HepG2 (cell line): ENCODE results near the gene GRIN2D. TPM values are rescaled to one million over a fixed set of nuclear protein-coding genes. Genes with fewer than 3 reads are reported as not detected.

ENCODE experiments used
- ARID2 ChIP-seq: sonication (generic); formaldehyde crosslinking; IDR thresholded peaks from 2 replicates; pipeline ENCODE4 v1.8.1; 2022; ENCODE audit warnings: mild to moderate bottlenecking, missing genetic modification reagents, borderline replicate concordance
- DR1 ChIP-seq: sonication (generic); formaldehyde crosslinking; IDR thresholded peaks from 2 replicates; pipeline ENCODE4 v1.8.0; 2021; ENCODE audit warnings: mild to moderate bottlenecking, missing genetic modification reagents, inconsistent platforms
- E2F5 ChIP-seq: sonication (generic); formaldehyde crosslinking; conservative IDR thresholded peaks from 2 replicates; pipeline ENCODE4 v1.4.0; 2020; ENCODE audit warnings: missing genetic modification reagents
- KLF11 ChIP-seq: IDR thresholded peaks from 2 replicates; pipeline ENCODE4 v1.6.1; 2016; ENCODE audit warnings: missing compliant biosample characterization
- KLF15 ChIP-seq: sonication (generic); formaldehyde crosslinking; IDR thresholded peaks from 2 replicates; pipeline ENCODE4 v1.8.1; 2023; ENCODE audit warnings: borderline replicate concordance, mild to moderate bottlenecking, inconsistent platforms, missing genetic modification reagents, mixed read lengths
- MAFK ChIP-seq, 2 experiments: IDR thresholded peaks in 1 of 2; conservative IDR thresholded peaks in 1 of 2; 2 replicates each; pipeline ENCODE4 v1.6.1; 2011; ENCODE audit warnings: improper control_type of control experiment in 2 of 2, low read length in 2 of 2
- NFIC ChIP-seq: IDR thresholded peaks from 2 replicates; pipeline ENCODE4 v1.6.1; 2012; ENCODE audit warnings: mild to moderate bottlenecking, low read length, inconsistent platforms
- NR2F6 ChIP-seq, 2 experiments: IDR thresholded peaks; 2 replicates each; pipeline ENCODE4 v1.6.1; 2016; ENCODE audit warnings: antibody characterized with exemption in 1 of 2, mild to moderate bottlenecking in 1 of 2
- PCBP1 ChIP-seq: fragments of 200-400 bp; formaldehyde crosslinking; IDR thresholded peaks from 2 replicates; pipeline ENCODE4 v1.6.1; 2017; ENCODE audit warnings: mild to moderate bottlenecking, low read depth, low read length, borderline replicate concordance
- PLRG1 ChIP-seq: fragments of 450-650 bp; conservative IDR thresholded peaks from 2 replicates; pipeline ENCODE4 v1.6.1; 2016
- REXO4 ChIP-seq: sonication (generic); formaldehyde crosslinking; IDR thresholded peaks from 2 replicates; pipeline ENCODE4 v1.8.0; 2022; ENCODE audit warnings: missing genetic modification reagents, mild to moderate bottlenecking, borderline replicate concordance
- RFXANK ChIP-seq: IDR thresholded peaks from 2 replicates; pipeline ENCODE4 v1.6.1; 2016
- SIN3B ChIP-seq: fragments of 150-350 bp; IDR thresholded peaks from 2 replicates; pipeline ENCODE4 v1.6.1; 2014; ENCODE audit warnings: low read length
- ZBTB40 ChIP-seq, 2 experiments: fragments of 450-650 bp in 1 of 2; sonication (generic) in 1 of 2; formaldehyde crosslinking in 1 of 2; IDR thresholded peaks; 2 replicates each; pipeline versions ENCODE4 v1.6.1 to v1.8.0; 2016 to 2022; ENCODE audit warnings: antibody characterized with exemption in 1 of 2, mild to moderate bottlenecking in 1 of 2, missing genetic modification reagents in 1 of 2
- ZFP41 ChIP-seq: sonication (generic); formaldehyde crosslinking; IDR thresholded peaks from 2 replicates; pipeline ENCODE4 v1.4.0; 2020; ENCODE audit warnings: mild to moderate bottlenecking, missing genetic modification reagents, borderline replicate concordance
- ZNF761 ChIP-seq: sonication (generic); formaldehyde crosslinking; conservative IDR thresholded peaks from 2 replicates; pipeline ENCODE4 v1.4.0; 2020; ENCODE audit warnings: mild to moderate bottlenecking, missing genetic modification reagents
- polyA plus RNA-seq, 8 experiments: library from polyadenylated mRNA; depleted of rRNA in 3 of 8; stranded (reverse) in 7 of 8; unstranded in 1 of 8; fragments of >200 nt; fragmentation: Illumina TruSeq in 4 of 8; extraction: Trizol in 4 of 8; gene quantifications; 2 replicates each; pipeline versions ENCODE4 v1.2.1 to v1.2.3, GENCODE V29; 2011 to 2016; ENCODE audit warnings: low read depth in 4 of 8, missing spikeins in 1 of 8, mixed read lengths in 1 of 8; ENCODE audit not compliant: insufficient read depth in 1 of 8
- total RNA-seq, 5 experiments: library from RNA; depleted of rRNA; stranded (reverse); fragments of >200 nt; fragmentation: Illumina TruSeq; extraction: Trizol; gene quantifications; 2 replicates each; pipeline ENCODE4 v1.2.3, GENCODE V29; 2016; ENCODE audit warnings: low read depth in 1 of 5
- TF ChIP-seq, protein P1 (sequence below): sonication (generic); formaldehyde crosslinking; IDR thresholded peaks from 2 replicates; pipeline ENCODE4 v1.5.0; 2020; ENCODE audit warnings: missing genetic modification reagents
- TF ChIP-seq, protein P2 (sequence below): sonication (generic); IDR thresholded peaks from 2 replicates; pipeline ENCODE4 v1.6.1; 2016; ENCODE audit warnings: low read depth, borderline replicate concordance

GRIN2D gene
- total and polyA plus RNA-seq, 2 of the 13 experiments (the other 11 are each of a cell fraction or from before 2014, with no cell fraction given), result 0.02 to 0.13 TPM

DNA sequence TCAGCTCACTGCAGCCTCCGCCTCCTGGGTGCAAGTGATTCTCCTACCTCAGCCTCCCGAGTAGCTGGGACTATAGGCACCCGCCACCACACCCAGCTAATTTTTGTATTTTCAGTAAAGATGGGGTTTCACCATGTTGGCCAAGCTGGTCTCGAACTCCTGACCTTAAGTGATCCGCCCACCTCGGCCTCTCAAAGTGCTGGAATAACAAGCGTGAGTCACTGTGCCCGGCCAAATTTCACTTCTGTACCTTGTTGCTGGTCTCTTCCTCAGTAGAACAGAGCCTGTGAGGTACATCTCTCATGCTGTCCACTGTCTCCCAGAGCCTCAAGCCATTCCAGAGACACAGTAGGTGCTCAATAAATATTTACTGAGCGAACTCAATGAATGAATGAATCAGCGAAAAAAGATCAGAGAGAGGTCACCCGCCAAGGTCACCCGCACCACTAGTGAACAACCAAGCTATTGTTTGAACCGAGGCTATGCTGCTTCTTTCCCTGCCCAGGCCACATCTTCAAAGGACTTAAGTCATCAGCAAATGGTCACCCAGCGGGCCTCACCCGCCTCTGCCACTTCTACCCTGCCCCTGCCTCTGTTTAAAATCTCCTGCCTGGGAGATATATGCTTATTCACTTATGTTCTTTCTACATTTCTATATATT is 39.0 kb upstream of the GRIN2D start (continued):
- no peak for TF ChIP-seq ZBTB40 (IDR thresholded peaks at IDR 0.05)
- peak; percentile 30; the same call in 1 of the 2 replicates for TF ChIP-seq ZBTB40 (CRISPR knock-in tag; IDR thresholded peaks at IDR 0.05)
- TF ChIP-seq RFXANK (CRISPR knock-in tag), result no peak
- no peak for TF ChIP-seq ARID2 (CRISPR knock-in tag)
- TF ChIP-seq NR2F6 (IDR thresholded peaks at IDR 0.05), result peak; percentile 100
- TF ChIP-seq NR2F6 (CRISPR knock-in tag; IDR thresholded peaks at IDR 0.05), result peak; percentile 100
- no peak for TF ChIP-seq KLF15 (CRISPR knock-in tag)
- TF ChIP-seq, protein P1, sequence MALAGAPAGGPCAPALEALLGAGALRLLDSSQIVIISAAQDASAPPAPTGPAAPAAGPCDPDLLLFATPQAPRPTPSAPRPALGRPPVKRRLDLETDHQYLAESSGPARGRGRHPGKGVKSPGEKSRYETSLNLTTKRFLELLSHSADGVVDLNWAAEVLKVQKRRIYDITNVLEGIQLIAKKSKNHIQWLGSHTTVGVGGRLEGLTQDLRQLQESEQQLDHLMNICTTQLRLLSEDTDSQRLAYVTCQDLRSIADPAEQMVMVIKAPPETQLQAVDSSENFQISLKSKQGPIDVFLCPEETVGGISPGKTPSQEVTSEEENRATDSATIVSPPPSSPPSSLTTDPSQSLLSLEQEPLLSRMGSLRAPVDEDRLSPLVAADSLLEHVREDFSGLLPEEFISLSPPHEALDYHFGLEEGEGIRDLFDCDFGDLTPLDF, result no peak
- no peak for TF ChIP-seq DR1 (CRISPR knock-in tag)
- TF ChIP-seq SIN3B, result no peak
- TF ChIP-seq MAFK (conservative IDR thresholded peaks at IDR 0.05 in 1 of 2, IDR thresholded peaks at IDR 0.05 in 1 of 2; ENCODE audit: low read length in 2 of 2), result peak; percentile 92 to 98
- no peak for TF ChIP-seq PLRG1
- TF ChIP-seq NFIC, result peak; percentile 82; the same call in 1 of the 2 replicates
- no peak; the same call in 1 of the 2 replicates for TF ChIP-seq ZNF761 (CRISPR knock-in tag)
- no peak for TF ChIP-seq KLF11
- TF ChIP-seq, protein P2, sequence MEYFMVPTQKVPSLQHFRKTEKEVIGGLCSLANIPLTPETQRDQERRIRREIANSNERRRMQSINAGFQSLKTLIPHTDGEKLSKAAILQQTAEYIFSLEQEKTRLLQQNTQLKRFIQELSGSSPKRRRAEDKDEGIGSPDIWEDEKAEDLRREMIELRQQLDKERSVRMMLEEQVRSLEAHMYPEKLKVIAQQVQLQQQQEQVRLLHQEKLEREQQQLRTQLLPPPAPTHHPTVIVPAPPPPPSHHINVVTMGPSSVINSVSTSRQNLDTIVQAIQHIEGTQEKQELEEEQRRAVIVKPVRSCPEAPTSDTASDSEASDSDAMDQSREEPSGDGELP, result peak; percentile 59; the same call in 1 of the 2 replicates
- no peak for TF ChIP-seq ZFP41 (CRISPR knock-in tag)
- no peak for TF ChIP-seq REXO4 (CRISPR knock-in tag)
- no peak for TF ChIP-seq PCBP1
- TF ChIP-seq E2F5 (CRISPR knock-in tag), result no peak
